Stimulated activated CD4-positive, alpha-beta T cell treated with anti-CD3 and anti-CD28 coated beads, Interleukin-2, amount 100 ng/mL, for 24 hours (primary cell): ENCODE data around the gene SDF4.

ENCODE experiments used
- DNase-seq, 2 donors: peaks; one replicate each; pipeline ENCODE4 v3.0.0-alpha.2; 2020

Gene SDF4

GRCh38 chr1:1210726-1211540 is 20.9 kb downstream of the SDF4 start:
- no peak for DNase-seq

GRCh38 chr1:1208713-1209433 is 22.9 kb downstream of the SDF4 start:
- DNase-seq = peak; percentile 64 to 71

DNA sequence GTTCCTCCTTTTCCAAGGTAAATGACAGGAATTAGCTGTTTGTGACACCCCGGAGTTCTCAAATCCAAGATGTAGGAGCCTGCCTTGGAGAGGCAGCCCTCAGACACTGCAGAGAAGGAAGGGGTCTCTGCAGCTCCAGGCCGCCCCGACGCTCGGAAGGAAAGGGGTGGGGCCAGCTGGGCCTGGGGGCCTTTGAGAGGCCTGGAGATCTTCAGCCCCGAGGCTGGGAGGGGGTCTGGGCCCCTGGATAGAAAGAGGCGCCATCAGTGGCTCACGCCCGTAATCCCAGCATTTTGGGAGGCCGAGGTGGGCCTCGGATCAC is 24.3 kb downstream of the SDF4 start:
- no peak for DNase-seq

DNA sequence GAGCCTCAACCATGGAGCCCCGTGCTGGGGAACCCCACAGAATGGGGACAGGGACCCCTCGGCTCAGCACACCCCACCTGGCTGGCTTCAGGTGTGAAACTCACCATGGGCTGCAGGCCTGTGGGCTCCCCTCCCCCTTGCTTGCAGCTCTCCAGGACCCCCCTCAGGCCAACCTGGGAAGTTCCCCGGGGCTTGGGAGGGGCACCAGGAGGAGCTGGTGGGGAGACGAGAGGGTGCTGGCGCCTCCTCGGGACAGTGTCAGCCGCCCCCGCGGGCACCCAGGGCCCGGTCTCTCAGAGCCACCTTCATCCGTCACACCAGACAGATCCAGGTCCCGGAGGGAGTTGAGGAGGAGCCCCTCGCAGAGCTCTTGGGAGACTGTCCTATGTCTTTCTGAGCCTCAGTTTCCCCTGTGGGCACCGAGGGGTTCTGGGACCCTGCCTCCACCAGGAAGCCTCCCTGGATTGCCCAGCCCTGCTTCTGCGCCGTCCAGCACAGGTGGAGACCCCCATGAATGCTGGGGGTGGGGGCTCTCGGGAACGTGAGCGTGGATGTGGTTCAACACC is 24.8 kb downstream of the SDF4 start:
- DNase-seq = no peak

- DNase-seq = peak; percentile 60 to 73
Measured at GRCh38 chr1:1206376-1206965, 25.3 kb downstream of the SDF4 start, which contains the start of gene TNFRSF18. TNFRSF18 (minus strand) TSS chr1:1206592; CDS start chr1:1206571, 21 bp downstream.

DNA sequence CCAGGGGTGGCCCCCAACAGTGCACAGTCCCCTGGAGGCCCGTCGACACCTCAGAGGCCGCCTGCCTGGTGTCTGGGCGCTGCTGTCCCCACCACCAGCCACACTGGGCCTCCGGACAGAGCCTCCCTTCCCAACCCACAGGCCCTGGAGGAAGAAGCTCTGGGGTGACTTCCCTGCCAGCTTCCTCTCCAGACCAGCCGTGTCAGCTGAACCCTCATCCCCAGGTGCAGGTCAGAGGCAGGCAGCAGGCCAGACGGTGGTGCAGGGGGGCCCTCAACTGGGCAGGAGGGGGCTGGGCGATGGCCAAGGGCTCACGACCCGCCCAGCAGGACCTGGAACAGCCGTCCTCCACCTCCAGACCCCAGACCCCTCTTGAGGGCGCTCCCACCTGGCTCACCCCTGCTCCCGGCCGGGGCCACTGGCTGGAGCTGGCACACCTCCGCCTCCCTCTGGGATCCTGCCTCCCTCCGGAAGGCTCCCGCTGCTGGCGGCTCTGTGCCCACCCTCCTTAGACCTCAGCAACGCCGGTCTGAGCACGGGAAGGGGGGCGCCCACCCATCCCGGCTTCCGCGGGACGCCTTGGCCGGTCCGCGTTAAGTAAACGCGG is 25.9 kb downstream of the SDF4 start:
- DNase-seq = no peak

GRCh38 chr1:1204998-1205768 is 26.6 kb downstream of the SDF4 start:
- DNase-seq = no peak

GRCh38 chr1:1204425-1204920 is 27.3 kb downstream of the SDF4 start:
- no peak for DNase-seq

DNA sequence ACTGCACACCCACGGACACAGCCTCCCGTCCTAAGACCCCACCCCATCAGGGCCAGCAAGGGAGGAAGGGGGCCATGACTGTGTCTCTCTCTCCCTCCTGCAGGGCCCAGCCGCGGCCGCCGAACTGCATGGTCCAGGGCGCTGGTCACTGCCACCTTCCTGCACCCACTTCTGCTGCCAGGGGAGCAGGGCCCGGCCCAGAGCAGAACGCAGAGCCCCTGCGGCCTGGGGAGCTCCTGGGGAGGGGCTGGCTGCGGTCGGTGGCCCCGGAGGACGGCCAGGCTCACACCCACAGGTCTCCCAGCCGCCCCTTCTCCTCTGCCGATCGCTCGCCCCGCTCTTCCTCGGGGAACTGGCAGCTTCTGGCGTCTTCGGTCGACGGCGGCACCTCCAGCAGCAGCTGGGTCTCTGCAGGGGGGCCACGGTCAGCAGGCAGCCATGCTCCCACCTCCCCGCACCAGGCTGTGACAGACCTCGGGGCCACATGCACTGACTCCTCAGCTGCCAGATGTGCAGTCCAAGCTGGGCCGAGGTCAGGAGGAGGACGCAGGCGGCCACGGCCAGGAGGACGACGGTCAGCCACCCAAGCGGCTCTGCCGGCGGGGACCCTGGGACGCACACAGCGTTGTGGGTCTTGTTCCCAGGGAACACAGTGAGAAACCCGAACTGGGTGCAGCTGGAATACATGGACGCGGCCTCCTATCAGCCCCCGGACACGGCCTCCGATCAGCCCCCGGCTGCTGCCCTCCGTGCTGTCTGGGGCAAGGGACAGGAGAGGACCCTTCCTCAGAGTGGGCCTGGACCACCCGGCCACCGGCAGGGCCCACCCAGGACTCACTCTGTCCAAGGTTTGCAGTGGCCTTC is 28.0 kb downstream of the SDF4 start:
- no peak for DNase-seq

- DNase-seq = no peak
Measured at GRCh38 chr1:1202831-1203560, 28.8 kb downstream of the SDF4 start.

- peak; percentile 90 for DNase-seq
Measured at GRCh38 chr1:1200876-1201810, 30.7 kb downstream of the SDF4 start.

- no peak for DNase-seq
Measured at GRCh38 chr1:1199961-1200875, 31.6 kb downstream of the SDF4 start.

DNA sequence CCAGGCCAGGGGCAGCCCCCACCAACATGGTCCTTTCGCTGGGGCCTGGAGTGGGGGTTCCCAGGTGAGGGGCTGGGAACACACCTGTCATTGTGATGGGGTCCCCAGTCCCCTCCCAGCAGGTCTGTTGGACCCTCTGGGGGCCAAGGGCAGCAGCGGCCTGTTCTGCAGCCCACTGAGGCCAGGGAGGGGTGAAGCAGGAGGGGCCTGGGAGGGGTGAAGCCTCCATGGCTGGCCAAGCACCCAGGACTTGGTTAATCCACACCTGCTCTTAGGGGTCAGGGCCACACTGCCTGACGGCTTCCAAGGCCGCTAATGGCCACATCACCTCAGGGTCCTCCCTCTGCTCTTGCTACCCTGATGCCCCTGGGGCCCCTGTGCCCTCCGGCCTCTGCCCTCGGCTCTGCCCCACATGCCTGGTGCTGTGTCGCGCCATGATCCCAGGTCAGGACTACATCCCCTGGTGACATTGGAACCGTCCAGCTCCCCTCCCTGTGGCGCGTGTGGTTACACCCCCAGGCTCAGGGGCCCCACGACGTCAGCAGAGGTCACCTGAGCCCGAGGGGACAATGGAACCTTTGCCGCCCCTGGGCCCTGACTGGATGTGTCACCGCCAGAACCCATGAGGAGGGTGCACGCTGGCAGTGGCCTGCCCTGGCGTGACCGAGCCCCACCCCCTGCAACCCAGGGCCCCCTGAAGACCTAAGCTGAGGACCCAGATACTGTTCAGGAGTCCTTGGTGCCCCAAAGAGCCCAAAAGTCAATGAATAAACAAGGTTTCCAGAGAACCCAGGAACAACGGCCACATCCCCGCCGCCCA is 32.5 kb downstream of the SDF4 start:
- no peak for DNase-seq

- no peak for DNase-seq
Measured at GRCh38 chr1:1198423-1199140, 33.2 kb downstream of the SDF4 start.

GRCh38 chr1:1197551-1198422 is 34.0 kb downstream of the SDF4 start:
- no peak for DNase-seq

- DNase-seq = no peak
Measured at GRCh38 chr1:1197188-1197500, 34.7 kb downstream of the SDF4 start.
